Gastroesophageal sphincter (tissue), 3 donors: Measurements from ENCODE around the gene KRTAP5-1.

Experiments
- POLR2A ChIP-seq, 2 donors: fragments of 450-650 bp; IDR thresholded peaks; one replicate each; pipeline ENCODE4 v1.6.1; 2017; ENCODE audit warnings: antibody characterized with exemption in 2 of 2, mild to moderate bottlenecking in 2 of 2, moderate library complexity in 1 of 2
- TF ChIP-seq, protein P1 (sequence below), 4 experiments: fragments of 200-600 bp in 2 of 4; fragments of 450-650 bp in 2 of 4; sonication (generic) in 1 of 4; IDR thresholded peaks; one replicate each; pipeline ENCODE4 v1.5.1; 2017 to 2019; ENCODE audit warnings: antibody characterized with exemption in 4 of 4, mild to moderate bottlenecking in 2 of 4, moderate library complexity in 2 of 4

GRCh38 chr11:1566381-1567051 is 18.6 kb downstream of the KRTAP5-1 start:
- TF ChIP-seq POLR2A (IDR thresholded peaks at IDR 0.05) = no peak
- TF ChIP-seq, protein P1, sequence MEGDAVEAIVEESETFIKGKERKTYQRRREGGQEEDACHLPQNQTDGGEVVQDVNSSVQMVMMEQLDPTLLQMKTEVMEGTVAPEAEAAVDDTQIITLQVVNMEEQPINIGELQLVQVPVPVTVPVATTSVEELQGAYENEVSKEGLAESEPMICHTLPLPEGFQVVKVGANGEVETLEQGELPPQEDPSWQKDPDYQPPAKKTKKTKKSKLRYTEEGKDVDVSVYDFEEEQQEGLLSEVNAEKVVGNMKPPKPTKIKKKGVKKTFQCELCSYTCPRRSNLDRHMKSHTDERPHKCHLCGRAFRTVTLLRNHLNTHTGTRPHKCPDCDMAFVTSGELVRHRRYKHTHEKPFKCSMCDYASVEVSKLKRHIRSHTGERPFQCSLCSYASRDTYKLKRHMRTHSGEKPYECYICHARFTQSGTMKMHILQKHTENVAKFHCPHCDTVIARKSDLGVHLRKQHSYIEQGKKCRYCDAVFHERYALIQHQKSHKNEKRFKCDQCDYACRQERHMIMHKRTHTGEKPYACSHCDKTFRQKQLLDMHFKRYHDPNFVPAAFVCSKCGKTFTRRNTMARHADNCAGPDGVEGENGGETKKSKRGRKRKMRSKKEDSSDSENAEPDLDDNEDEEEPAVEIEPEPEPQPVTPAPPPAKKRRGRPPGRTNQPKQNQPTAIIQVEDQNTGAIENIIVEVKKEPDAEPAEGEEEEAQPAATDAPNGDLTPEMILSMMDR (IDR thresholded peaks at IDR 0.05) = no peak
